Activated T-cell treated with anti-CD3 and anti-CD28 coated beads, Interleukin-2, amount 50 U/mL, for 24 hours (primary cell): ENCODE measurements around the gene GDF10.

Experiments used
- DNase-seq: peaks from one replicate; pipeline ENCODE4 v3.0.0-alpha.2; 2020
- H3K27ac Mint-ChIP-seq: 2 replicates; pipeline ENCODE4 v1.8.0; 2020; ENCODE audit warnings: mild to moderate bottlenecking, mixed read lengths
- H3K27me3 Mint-ChIP-seq: 2 replicates; pipeline ENCODE4 v1.8.0; 2020; ENCODE audit warnings: mixed read lengths
- H3K36me3 Mint-ChIP-seq: 2 replicates; pipeline ENCODE4 v1.8.0; 2020; ENCODE audit warnings: low read depth, mixed read lengths
- H3K4me1 Mint-ChIP-seq: 2 replicates; pipeline ENCODE4 v1.8.0; 2020; ENCODE audit warnings: low read depth, mixed read lengths
- H3K4me3 Mint-ChIP-seq: 2 replicates; pipeline ENCODE4 v1.8.0; 2020; ENCODE audit warnings: mild to moderate bottlenecking, moderate library complexity, mixed read lengths
- H3K9me3 Mint-ChIP-seq: 2 replicates; pipeline ENCODE4 v1.8.0; 2020; ENCODE audit warnings: mixed read lengths

The GDF10 gene

DNA sequence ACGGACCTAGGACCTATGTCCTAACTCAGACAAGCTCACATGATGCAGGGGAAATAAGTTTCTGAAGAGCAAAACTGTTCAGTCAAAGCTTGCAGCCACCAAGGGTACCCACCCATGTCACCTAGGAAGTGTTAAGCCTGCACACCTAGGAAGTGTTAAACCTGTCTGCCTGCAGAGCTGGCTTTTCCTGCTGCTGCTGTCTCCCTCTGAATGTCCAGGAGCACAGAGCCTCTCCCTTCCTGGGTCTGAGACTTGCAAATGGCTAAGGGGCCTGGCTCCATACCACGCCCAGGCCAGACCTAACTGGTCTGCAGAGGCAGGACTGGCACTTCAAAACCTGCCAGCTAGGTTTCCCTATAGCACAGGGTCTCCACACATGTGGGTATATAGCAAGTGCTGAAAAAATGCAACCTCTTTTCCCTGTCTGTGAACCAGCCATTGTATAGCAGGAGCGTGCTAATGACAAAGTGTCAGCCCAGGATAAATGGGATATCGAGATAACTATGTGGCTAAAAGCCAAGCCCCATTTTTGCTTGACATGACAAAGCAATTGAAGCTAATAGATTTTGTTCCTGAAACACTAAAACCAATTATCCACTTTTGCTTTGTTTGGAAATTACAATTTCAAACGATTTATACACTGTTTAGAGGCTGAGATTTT lies 23.8 kb downstream of the GDF10 start:
- H3K36me3 Mint-ChIP-seq: no peaks in the 10 kb centered on the region
- no peaks in the 10 kb centered on the region for H3K27me3 Mint-ChIP-seq
- H3K4me3 Mint-ChIP-seq: no peak overlapping the region
- H3K4me1 Mint-ChIP-seq: no peaks in the 10 kb centered on the region
- no peaks in the 10 kb centered on the region for H3K9me3 Mint-ChIP-seq
- DNase-seq: peak; percentile 9
- H3K27ac Mint-ChIP-seq: no peak overlapping the region

GRCh38 chr10:47325303-47326291 lies 25.6 kb downstream of the GDF10 start:
- no peak overlapping the region for H3K4me3 Mint-ChIP-seq
- no peak for DNase-seq
- H3K4me1 Mint-ChIP-seq: no peaks in the 10 kb centered on the region

GRCh38 chr10:47326306-47326926 lies 26.4 kb downstream of the GDF10 start:
- no peak for DNase-seq
- H3K27me3 Mint-ChIP-seq: no peaks in the 10 kb centered on the region
- no peaks in the 10 kb centered on the region for H3K36me3 Mint-ChIP-seq
- no peak overlapping the region for H3K27ac Mint-ChIP-seq
- no peaks in the 10 kb centered on the region for H3K4me1 Mint-ChIP-seq
- no peaks in the 10 kb centered on the region for H3K9me3 Mint-ChIP-seq
- no peak overlapping the region for H3K4me3 Mint-ChIP-seq

More at GRCh38 chr10:47325303-47326291, 25.6 kb downstream of the GDF10 start:
- Mint-ChIP-seq H3K36me3 (no peaks in the 10 kb centered on the region), H3K9me3 (no peaks in the 10 kb centered on the region), H3K27me3 (no peaks in the 10 kb centered on the region), H3K27ac (no peak overlapping the region)

DNA sequence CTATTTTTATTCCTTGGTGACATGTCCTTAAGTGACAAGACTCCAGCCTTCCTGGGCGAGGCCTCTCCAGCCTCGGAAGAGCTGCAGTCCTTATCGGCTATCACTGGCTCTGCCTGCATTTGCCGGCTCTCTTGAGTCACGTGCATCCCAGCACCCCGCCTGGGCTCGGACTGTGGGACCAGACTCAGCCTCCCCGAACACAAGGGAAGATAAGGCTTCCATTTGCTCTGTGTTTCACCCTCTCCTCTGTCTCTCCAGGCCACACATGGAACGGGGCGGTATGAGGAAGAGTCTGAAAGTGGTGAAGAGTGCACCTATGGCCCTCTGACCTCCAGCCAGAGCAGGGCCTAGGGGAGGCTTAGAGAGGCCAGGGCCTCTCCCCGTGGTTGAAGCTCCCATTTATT lies 26.9 kb downstream of the GDF10 start:
- no peak for DNase-seq
- H3K4me1 Mint-ChIP-seq: no peaks in the 10 kb centered on the region
- H3K36me3 Mint-ChIP-seq: no peaks in the 10 kb centered on the region
- H3K27me3 Mint-ChIP-seq: no peaks in the 10 kb centered on the region
- H3K27ac Mint-ChIP-seq: no peak overlapping the region
- H3K9me3 Mint-ChIP-seq: no peaks in the 10 kb centered on the region
- H3K4me3 Mint-ChIP-seq: no peak overlapping the region

DNA sequence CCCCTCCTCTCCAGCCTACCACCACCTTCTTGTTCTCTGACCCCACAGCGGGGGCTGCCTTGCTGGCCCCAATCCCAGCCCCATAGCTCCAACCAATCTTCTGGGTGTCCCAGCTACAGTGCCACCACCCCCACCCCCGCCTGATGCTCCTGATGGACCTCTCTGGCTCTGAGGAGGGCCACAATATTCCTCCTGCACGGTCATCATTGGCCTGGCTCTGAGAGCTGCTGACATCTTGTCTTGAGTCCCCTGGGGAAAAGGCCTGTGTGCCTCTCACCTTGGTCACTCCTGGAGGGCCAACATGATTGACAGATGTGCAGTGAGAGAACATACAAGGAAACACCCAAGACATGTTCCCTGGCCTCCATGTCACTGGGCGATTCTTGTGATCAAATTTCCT lies 29.9 kb downstream of the GDF10 start:
- Mint-ChIP-seq H3K36me3 (no peaks in the 10 kb centered on the region), H3K27me3 (peaks cover 2% of the 10 kb centered on the region), H3K4me3 (no peak overlapping the region), H3K9me3 (no peaks in the 10 kb centered on the region), H3K27ac (no peak overlapping the region), H3K4me1 (no peaks in the 10 kb centered on the region)
- no peak for DNase-seq

DNA sequence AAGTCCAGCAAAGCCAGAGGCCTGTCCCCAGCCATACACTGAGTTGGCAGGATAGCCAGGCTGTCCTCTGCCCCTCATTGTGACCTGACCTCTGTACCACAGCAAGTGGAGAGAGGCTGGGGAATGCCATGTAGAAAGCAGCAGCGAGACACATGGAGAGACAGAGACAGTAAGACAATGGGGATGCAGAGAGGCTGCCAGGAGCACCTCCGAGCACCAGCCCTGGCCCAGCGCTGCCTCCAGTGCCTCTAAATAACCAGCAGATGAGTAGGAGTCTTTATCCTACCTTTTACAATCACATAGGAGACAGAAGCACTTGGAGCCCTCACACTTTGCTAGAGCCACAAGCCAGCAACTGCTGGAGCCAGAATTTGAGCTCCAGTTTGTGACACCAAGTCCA lies 30.4 kb downstream of the GDF10 start:
- Mint-ChIP-seq H3K27ac (no peak overlapping the region), H3K4me1 (no peaks in the 10 kb centered on the region), H3K27me3 (peaks cover 2% of the 10 kb centered on the region), H3K9me3 (no peaks in the 10 kb centered on the region), H3K4me3 (no peak overlapping the region), H3K36me3 (no peaks in the 10 kb centered on the region)
- no peak for DNase-seq

GRCh38 chr10:47330804-47331203 lies 30.8 kb downstream of the GDF10 start:
- Mint-ChIP-seq H3K27me3 (peaks cover 2% of the 10 kb centered on the region), H3K4me1 (no peaks in the 10 kb centered on the region), H3K4me3 (no peak overlapping the region), H3K27ac (no peak overlapping the region), H3K9me3 (no peaks in the 10 kb centered on the region), H3K36me3 (no peaks in the 10 kb centered on the region)
- DNase-seq: no peak

- no peak overlapping the region for H3K27ac Mint-ChIP-seq
- H3K27me3 Mint-ChIP-seq: peaks cover 2% of the 10 kb centered on the region
- H3K36me3 Mint-ChIP-seq: no peaks in the 10 kb centered on the region
- no peak for DNase-seq
- H3K4me3 Mint-ChIP-seq: no peak overlapping the region
- no peaks in the 10 kb centered on the region for H3K9me3 Mint-ChIP-seq
- H3K4me1 Mint-ChIP-seq: no peaks in the 10 kb centered on the region
These were observed 31.5 kb downstream of the GDF10 start for GRCh38 chr10:47331491-47331890.

DNA sequence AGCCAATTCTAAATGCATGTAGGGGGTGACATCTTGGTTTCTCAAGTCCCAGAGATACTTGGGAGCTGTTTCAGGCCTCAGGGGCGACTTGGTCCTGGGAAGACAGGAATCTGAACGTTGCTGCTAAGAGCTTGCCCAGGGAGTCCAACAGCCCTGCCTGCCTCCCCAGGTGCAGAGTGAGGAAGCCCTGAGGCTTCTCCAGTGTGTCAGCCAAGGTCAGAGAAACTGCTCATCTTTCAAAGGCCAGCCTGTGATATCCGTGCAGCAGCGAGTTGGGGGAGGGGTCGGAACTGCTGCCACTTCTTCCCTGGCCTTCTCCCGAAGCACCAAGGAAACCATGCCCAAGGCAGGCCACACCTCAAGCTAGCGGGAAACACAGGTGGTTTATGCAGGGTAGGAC lies 32.0 kb downstream of the GDF10 start:
- Mint-ChIP-seq H3K4me3 (no peak overlapping the region), H3K4me1 (no peaks in the 10 kb centered on the region), H3K36me3 (no peaks in the 10 kb centered on the region), H3K27me3 (peaks cover 2% of the 10 kb centered on the region), H3K27ac (no peak overlapping the region), H3K9me3 (no peaks in the 10 kb centered on the region)
- no peak for DNase-seq

DNA sequence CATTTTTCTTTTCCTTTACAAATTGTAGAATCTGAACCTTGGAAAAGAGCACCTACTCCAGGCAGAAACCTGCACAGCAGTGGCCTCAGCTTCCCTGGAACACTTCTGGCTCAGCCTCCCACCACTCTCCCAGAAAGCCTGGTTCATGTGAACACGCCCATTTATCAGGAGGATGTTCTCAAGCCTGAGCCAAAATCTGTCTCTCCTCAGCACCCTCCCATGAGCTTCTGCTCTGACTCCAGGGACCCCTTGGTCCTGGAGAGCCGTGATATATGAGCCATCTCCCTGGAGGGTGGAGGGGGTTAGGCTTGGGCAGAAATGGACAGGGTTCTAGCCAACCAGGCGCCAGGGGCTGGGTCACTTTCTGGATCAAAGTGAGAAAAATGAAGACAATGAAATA lies 32.4 kb downstream of the GDF10 start:
- Mint-ChIP-seq H3K27me3 (peaks cover 2% of the 10 kb centered on the region), H3K27ac (no peak overlapping the region), H3K9me3 (no peaks in the 10 kb centered on the region), H3K36me3 (no peaks in the 10 kb centered on the region), H3K4me1 (no peaks in the 10 kb centered on the region), H3K4me3 (no peak overlapping the region)
- DNase-seq: no peak

DNA sequence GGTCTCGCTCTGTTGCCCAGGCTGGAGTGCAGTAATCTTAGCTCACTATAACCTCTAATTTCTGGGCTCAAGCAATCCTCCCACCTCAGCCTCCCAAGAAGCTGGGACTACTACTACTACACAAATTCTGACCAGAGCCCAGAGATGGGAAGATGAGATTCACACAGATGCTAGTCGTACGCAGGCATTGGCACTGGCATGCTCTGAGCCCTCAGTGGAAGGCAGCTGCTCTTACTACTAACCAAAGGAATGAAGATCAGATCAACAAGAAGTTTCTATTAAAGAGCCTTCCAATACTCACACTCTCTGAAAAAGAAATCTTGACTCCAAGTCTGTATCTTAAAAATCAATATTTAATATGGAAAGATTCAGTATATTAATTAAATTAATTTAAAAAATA lies 32.9 kb downstream of the GDF10 start:
- peaks cover 2% of the 10 kb centered on the region for H3K27me3 Mint-ChIP-seq
- H3K4me1 Mint-ChIP-seq: no peaks in the 10 kb centered on the region
- H3K4me3 Mint-ChIP-seq: no peak overlapping the region
- no peaks in the 10 kb centered on the region for H3K9me3 Mint-ChIP-seq
- no peaks in the 10 kb centered on the region for H3K36me3 Mint-ChIP-seq
- DNase-seq: no peak
- H3K27ac Mint-ChIP-seq: no peak overlapping the region

- Mint-ChIP-seq H3K27ac (no peak overlapping the region), H3K36me3 (no peaks in the 10 kb centered on the region), H3K4me1 (no peaks in the 10 kb centered on the region), H3K9me3 (no peaks in the 10 kb centered on the region), H3K4me3 (no peak overlapping the region), H3K27me3 (peaks cover 6% of the 10 kb centered on the region)
- DNase-seq: no peak
These were observed 33.5 kb downstream of the GDF10 start for GRCh38 chr10:47333532-47333931.

DNA sequence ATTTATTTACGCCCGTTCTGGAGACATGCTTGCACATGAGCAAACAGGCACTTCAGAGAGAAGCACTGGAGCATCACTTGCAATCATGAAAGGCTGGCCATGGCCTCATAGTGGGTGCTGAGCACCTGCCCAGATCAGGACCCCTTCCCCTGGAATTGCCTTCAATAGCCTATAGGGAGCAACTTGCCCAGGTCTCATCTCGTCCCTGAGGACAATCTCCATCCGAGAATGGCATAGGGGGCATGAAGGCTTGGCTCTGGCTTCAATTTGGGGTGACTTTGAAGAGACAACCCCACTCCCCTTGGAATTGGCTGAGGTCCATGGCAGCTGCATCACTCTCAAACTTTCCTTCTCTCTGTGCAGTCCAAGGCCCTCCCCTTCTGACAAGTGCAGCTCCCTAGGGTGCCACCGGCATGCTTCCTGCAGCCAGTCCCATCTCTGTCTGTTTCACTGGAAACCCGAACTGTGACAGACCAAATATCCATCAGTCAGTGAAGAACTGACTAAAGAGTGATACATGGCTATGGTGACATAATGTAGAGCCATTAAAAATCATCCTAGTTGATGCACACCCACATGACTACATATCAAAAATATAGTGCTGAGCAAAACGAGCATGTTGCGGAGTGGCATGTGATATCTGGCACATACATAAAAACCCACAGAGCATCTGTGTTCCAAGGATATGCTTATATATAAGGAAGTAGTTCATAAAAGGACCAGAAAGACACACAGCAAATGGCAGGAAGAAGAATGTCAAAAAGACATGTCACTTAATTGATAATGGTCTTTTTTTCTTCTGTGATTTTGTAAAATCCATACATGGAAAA lies 34.7 kb downstream of the GDF10 start:
- DNase-seq: no peak
- Mint-ChIP-seq H3K27me3 (peaks cover 12% of the 10 kb centered on the region), H3K36me3 (no peaks in the 10 kb centered on the region), H3K27ac (no peak overlapping the region), H3K4me1 (no peaks in the 10 kb centered on the region), H3K4me3 (no peak overlapping the region), H3K9me3 (no peaks in the 10 kb centered on the region)

DNA sequence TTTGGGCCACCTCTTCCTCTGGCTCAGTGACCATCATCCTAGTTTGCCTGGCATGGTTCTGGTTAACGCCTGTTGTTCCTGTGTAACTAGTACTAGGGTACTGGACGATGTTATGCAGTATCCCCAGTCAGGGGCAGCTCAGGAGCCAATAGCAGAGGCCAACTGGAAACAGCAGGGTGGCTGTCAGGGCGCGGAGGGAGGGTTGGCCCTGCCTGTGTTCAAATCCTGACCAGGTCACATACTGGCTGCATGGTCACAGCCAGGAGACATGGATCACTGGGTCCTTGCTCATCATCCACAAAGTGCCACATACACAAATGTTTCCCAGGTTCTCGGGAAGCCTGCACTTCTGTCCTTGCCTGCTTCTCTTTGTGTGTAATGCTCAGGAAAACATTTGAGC lies 35.9 kb downstream of the GDF10 start:
- no peaks in the 10 kb centered on the region for H3K36me3 Mint-ChIP-seq

More for the DNA sequence above, 35.9 kb downstream of the GDF10 start:
- DNase-seq: no peak
- H3K27me3 Mint-ChIP-seq: peaks cover 24% of the 10 kb centered on the region
- no peaks in the 10 kb centered on the region for H3K9me3 Mint-ChIP-seq
- H3K27ac Mint-ChIP-seq: no peak overlapping the region
- H3K4me3 Mint-ChIP-seq: no peak overlapping the region
- H3K4me1 Mint-ChIP-seq: no peaks in the 10 kb centered on the region
